ENCODE results near the gene FXYD3.

DNA sequence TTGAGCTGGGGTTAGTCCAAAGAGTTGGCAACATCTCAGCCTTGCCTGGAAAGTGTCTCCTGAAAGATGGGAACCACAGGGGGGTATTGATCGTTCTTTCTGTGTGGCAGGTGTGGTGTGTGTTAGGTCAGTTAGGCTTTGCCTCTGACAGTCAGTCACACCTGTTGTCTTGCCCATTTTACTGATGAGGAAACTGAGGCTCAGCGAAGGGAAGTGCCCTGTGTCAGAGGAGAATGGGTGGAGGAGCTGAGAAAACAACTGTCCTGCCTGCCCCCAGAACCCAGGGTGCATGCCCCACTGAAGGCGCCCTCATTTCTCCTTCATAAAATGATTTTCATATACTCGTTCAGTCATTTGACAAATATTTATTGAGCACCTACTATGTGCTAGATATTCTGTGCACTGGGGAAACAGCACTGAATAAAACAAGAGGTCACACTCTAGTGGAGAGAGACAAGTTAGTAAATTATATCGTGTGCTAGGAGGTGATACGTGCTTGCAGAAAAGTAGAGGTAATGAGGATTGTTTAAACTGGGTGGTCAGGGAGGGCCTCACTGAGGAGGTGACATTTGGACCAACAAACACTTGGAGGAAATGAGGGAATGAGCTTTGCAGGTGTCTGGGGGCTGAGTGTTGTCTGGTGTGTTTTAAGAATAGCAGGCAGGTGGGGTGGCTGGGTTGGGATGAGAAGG, 40.5 kb downstream of the FXYD3 start:
- TF ChIP-seq, protein P1, sequence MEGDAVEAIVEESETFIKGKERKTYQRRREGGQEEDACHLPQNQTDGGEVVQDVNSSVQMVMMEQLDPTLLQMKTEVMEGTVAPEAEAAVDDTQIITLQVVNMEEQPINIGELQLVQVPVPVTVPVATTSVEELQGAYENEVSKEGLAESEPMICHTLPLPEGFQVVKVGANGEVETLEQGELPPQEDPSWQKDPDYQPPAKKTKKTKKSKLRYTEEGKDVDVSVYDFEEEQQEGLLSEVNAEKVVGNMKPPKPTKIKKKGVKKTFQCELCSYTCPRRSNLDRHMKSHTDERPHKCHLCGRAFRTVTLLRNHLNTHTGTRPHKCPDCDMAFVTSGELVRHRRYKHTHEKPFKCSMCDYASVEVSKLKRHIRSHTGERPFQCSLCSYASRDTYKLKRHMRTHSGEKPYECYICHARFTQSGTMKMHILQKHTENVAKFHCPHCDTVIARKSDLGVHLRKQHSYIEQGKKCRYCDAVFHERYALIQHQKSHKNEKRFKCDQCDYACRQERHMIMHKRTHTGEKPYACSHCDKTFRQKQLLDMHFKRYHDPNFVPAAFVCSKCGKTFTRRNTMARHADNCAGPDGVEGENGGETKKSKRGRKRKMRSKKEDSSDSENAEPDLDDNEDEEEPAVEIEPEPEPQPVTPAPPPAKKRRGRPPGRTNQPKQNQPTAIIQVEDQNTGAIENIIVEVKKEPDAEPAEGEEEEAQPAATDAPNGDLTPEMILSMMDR (IDR thresholded peaks at IDR 0.05), result no peak
- no peak for TF ChIP-seq POLR2A (IDR thresholded peaks at IDR 0.05)

Data from esophagus squamous epithelium (tissue), 4 donors.